Thyroid gland (tissue), 4 donors: ENCODE data around the gene INMT.

ENCODE experiments used
- CTCF ChIP-seq, 6 experiments: fragments of 200-600 bp in 3 of 6; fragments of 450-650 bp in 3 of 6; sonication (generic) in 3 of 6; IDR thresholded peaks; one replicate each; pipeline ENCODE4 v1.5.1; 2016 to 2019; ENCODE audit warnings: antibody characterized with exemption in 6 of 6, mild to moderate bottlenecking in 2 of 6, inconsistent platforms in 1 of 6, moderate library complexity in 1 of 6
- POLR2A ChIP-seq, 2 donors: fragments of 450-650 bp; IDR thresholded peaks; one replicate each; pipeline ENCODE4 v1.6.1; 2017; ENCODE audit warnings: antibody characterized with exemption in 2 of 2, mild to moderate bottlenecking in 2 of 2, moderate library complexity in 1 of 2

GRCh38 chr7:30702200-30702599 is 49.7 kb upstream of the INMT start:
- TF ChIP-seq POLR2A (IDR thresholded peaks at IDR 0.05), result no peak
- no peak for TF ChIP-seq CTCF (IDR thresholded peaks at IDR 0.05)
